Activated CD8-positive, alpha-beta T cell treated with anti-CD3 and anti-CD28 coated beads for 36 hours (primary cell): ENCODE results near the gene SETX. TPM values are rescaled to one million over a fixed set of nuclear protein-coding genes. Genes with fewer than 3 reads are reported as not detected.

Experiments used
- total RNA-seq, 2 experiments: library from RNA; stranded (reverse); gene quantifications; one replicate each; pipeline ENCODE4 v1.2.3, GENCODE V29; 2021

The SETX gene
- total RNA-seq, 2 experiments from 2014 or later: 32.6 to 33.8 TPM

Other genes starting within 250 kb of the SETX start
- gene NTNG2, start 192.9 kb downstream of the SETX start, total RNA-seq: 1 to 10 TPM; 2.2 to 2.4 TPM
- gene TTF1, start 51.9 kb upstream of the SETX start, total RNA-seq: 10 to 100 TPM; 38.2 to 38.3 TPM
- gene CFAP77, start 55.2 kb upstream of the SETX start, total RNA-seq: not detected
- not detected for gene BARHL1, start 227.6 kb upstream of the SETX start, total RNA-seq